ENCODE data around the gene FERMT3.

FERMT3 gene

DNA sequence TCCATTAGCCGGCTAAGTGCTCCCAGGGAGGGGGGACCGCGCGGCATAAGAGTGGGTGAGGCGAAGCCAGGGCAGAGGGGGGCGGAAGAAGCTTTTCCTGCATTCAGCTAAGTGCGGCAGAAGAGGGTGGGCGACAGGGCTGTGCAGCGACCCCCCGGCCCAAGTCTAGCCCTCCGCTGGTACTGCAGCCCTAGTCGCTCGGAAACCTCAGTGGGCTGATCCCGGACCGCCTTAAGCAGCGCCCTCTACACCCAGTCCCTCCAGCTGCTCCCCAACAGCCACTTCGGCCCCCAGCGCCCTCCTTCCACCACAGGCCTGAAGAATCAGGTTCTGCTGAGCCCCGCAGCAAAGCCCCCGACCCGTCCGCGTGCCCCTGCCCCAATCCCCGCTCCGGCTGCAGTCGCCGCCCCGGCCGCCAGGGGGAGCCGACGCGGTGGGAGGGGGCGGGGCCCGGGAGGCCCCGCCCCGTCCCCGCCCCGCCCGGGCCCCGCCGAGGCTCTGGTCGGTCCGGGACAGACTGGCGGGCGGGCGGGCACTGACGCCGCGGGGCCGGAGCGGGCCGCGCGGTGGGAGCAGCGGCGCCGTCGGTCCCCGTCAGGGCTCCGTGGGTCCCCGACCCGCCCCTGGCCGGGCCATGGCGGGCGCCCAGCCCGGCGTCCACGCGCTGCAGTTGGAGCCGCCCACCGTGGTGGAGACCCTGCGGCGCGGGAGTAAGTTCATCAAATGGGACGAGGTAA, 44.7 kb downstream of the FERMT3 start, which contains the start of gene PLCB3:
TSS of gene PLCB3 (plus strand) at position 515 of the 737 bp plus-strand sequence. CDS start at position 635, 120 bp downstream.
- DNase-seq: peak; percentile 63

DNA sequence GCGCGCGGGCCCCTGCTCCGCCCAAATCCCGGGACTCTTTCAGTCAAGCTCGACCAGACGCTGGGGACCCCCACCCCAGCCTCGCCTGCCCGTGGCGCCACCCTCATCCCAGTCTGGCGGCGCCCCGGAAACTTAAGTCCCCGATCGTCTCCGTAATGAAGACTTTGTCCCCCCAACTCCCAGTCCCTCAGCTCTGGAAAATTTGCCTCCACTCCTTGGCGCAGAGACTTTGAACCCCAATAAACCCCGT, 45.2 kb downstream of the FERMT3 start:
- DNase-seq: no peak

DNA sequence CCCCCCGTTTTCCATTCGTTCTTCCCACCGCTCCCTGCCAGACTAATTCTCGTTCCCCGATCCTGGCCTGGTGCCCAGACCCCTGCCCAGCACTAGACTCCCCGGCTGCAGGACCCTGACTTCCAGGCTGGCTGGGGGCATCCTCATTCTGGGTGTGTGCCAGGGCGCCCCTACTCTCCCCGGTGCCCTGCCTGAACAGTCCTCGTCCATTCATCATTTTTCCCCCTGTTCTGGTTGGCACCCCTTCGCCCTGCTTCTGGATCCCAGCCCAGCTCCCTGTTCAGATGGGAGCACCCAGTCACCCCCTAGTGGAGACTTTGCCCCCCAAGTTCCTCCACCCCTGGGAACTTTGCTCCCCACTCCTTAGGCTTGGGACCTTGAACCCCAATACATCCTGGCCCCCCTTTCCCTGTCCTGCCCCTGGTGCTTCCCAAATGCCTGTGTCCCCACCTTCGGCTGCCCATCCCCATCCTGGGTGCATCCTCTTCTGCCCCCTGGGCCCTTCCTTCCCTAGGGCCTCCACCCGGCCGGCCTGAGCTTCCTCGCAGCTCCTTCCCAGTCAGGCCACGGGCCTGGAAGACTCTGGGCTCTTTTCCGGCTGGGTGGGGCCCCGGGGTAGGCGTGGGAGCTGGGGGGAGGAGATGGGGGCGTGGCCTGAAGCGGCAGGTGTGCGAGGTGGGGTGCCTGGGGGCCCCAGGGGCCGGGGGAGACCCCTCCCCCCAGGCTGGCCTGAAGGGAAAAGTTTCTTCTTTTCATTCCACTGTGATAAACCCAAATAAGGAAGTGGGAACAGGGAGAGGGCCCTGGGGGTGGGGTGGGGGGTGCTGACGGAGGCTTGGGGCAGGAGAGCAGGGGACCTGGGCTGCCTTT, 45.7 kb downstream of the FERMT3 start:
- peak; percentile 61 for DNase-seq

DNA sequence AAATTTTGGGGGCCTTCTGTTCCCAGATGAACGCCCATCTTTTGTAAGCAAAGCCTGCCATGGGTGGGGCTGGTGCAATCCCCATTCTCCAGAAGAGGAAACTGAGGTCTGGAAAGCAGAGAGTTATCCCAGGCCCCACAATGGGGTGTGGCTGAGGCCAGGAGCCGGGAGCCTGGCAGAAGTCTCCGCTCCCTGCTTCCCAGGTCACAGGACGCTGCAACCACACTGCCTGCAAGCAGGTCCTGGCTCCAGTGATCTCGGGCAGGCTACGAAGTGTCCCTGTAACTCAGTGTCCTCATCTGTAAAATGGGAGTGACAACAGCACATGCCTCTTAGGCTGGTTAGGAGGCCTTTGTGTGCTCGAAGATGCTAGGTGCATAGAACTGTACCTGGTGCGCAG, 46.5 kb downstream of the FERMT3 start:
- no peak for DNase-seq

DNA sequence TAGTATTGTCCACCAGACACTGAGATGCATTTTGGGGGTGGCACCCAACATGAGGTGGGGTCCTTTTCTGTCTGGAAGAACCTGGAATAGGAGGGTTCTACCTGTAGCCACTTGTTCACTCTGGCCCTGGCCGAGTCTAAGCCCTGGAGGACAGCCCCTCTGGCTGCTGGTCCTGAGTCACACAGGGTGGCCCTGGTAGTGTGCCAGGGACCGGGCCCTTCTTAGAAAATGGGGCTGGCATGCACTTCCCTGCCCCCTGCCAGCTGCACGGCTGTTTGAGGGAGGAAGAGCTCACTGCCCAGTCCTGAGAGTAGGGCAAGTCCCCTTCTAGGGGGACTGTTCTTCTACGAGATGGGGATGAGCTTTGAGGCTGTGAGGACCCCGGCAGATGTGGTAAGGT, 47.0 kb downstream of the FERMT3 start:
- DNase-seq: peak; percentile 58

DNA sequence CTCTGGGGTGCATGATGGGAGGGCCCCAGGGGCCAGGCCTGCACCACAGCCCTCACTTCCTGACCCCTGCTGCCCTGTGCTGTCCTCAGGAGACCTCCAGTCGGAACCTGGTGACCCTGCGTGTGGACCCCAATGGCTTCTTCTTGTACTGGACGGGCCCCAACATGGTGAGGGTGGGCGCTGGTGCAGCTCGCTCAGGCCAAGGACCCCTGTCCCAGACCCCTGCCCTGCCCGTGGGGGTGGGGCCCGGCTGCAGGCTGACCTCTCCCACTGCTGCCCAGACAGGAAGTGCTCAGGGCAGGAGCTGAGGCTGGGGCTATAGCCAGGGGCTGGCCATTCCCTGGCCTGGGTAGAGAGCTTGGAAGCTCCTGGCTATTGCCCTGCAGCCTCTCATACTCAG, 47.8 kb downstream of the FERMT3 start:
- DNase-seq: no peak

DNA sequence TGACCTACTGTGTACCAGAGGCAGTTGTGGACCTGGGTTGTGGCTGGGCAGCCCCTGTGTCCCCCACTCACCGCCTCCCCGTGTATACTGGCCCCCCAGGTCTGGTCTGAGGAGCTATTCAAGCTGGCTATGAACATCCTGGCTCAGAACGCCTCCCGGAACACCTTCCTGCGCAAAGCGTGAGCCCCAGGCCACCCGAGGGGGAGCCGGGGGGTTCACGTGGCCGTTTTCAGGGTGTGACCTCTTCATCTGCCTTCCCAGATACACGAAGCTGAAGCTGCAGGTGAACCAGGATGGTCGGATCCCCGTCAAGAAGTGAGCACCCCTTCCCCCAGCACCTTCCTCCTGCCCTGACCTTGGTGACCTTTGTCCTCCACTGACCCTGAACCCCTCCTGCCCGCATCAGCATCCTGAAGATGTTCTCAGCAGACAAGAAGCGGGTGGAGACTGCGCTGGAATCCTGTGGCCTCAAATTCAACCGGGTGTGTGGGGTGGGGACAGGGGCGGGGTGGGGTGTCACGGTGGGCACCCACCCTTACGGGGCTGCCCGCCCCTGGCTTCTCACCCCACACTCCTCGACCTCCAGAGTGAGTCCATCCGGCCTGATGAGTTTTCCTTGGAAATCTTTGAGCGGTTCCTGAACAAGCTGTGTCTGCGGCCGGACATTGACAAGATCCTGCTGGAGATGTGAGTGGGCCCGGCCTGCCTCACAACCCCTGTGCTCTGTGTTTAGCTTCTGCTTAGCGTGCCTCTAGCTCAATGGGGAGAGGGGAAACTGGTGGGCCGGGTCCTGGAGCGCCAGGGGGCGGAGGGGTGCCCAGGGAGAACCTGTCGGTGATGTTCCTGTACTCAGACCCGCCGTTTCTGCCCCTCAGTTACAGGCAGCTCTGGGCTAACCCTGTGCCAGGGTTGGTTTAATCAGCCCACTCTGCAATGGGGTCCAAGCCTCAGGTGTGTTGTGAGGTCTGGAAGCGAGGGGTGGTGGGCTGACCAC, 48.9 kb downstream of the FERMT3 start:
- no peak for DNase-seq

DNA sequence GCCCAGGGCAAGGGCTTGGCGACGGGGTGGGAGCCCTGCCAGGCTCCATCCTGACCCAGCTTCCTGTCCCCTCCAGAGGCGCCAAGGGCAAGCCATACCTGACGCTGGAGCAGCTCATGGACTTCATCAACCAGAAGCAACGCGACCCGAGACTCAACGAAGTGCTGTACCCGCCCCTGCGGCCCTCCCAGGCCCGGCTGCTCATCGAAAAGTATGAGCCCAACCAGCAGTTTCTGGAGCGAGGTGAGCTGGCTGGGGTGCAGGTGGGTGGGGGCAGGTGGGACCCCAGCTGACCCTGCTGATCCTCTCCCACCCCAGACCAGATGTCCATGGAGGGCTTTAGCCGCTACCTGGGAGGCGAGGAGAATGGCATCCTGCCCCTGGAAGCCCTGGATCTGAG, 49.8 kb downstream of the FERMT3 start:
- DNase-seq: no peak

DNA sequence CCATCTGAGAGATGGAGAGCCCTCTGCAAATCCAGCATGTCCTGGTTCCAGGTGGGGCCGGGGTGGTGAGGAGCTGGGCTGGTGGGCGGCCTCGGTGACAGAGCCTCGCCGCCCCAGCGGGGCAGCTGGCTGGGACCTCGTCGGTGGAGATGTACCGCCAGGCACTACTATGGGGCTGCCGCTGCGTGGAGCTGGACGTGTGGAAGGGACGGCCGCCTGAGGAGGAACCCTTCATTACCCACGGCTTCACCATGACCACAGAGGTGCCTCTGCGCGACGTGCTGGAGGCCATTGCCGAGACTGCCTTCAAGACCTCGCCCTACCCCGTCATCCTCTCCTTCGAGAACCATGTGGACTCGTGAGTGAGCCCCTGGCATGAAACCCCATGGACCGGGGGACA, 51.8 kb downstream of the FERMT3 start:
- no peak for DNase-seq

DNA sequence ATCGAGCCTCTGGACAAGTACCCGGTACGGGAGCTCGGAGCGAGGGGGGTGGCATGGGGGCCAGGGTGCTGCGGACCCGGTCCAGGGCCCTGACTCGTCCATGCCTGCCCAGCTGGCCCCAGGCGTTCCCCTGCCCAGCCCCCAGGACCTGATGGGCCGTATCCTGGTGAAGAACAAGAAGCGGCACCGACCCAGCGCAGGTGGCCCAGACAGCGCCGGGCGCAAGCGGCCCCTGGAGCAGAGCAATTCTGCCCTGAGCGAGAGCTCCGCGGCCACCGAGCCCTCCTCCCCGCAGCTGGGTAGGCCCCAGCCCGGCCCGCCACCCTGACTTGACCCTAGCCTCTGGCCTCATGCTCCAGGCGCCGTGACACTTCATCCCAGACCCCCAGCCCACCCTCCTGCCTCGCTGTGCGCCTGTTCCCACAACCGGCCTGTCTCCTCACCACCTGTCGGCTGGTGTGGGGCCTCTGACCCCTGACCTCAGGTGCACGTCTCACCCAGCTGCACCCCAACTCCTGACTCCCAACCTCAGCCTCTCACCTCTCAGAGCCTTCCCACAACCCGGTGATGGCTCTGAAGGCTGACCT, 52.5 kb downstream of the FERMT3 start:
- DNase-seq: no peak

DNA sequence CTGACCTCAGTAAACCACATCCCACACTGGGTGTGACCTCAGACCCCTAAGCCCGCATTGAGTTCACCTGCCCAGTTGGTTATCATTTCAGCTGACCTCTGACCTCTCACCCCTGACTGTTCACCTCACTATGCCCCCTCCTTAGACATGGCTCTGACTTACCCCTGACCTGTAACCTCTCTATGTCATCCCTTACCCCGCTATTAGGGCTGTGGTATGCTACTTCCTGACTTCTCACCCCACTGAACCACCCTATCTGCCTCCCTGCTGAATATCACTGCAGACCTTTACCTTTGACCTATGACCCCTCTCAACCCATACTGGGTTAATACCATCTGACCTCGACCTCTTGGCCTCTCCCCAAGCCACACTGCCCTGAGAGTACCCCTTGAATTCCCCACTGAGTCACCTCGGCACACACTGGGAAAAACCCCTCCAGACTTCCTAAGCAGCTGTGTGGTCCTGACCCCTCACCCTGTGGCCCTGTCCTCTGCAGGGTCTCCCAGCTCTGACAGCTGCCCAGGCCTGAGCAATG, 53.1 kb downstream of the FERMT3 start:
- DNase-seq: no peak

DNA sequence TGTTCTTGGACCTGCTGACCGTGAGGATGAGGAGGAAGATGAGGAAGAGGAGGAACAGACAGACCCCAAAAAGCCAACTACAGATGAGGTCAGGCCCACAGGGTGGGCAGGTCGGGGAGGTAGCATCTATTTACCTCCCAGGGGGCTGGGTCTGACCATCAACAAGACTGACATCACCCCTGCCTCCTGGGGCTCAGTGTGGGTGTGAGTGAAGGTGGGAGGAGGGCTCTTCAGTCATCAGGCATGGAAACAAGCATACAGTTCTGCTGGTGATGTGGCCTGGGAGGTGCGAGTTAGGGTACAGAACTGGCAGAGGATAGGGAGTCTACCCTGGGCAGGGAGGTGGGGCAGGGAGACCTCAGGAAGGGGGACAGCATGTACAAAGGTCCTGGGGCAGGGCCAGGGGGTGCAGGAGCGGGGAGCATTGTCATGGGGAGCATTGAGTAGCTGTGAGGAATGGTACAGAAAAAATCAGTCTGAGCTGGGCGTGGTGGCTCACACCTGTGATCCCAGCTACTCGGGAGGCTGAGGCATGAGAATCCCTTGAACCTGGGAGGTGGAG, 53.7 kb downstream of the FERMT3 start:
- DNase-seq: no peak

DNA sequence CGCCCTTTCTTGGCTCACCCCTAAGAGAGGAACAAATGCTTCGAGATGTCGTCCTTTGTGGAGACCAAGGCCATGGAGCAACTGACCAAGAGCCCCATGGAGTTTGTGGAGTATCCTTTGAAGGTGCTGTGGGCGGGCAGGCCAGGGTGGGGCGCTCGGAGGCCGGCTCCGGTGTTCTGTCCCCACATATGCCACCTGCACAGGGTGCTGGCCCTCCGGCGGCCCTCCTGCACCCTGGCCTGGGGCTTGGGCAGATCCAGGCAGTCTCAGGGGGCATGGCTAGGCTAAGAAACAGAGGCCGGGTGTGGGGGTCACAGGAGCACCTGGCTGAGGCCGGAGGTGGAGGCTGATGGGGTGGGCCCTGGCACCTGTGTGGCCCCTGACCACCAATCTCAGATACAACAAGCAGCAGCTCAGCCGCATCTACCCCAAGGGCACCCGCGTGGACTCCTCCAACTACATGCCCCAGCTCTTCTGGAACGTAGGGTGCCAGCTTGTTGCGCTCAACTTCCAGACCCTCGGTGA, 55.1 kb downstream of the FERMT3 start:
- no peak for DNase-seq

DNA sequence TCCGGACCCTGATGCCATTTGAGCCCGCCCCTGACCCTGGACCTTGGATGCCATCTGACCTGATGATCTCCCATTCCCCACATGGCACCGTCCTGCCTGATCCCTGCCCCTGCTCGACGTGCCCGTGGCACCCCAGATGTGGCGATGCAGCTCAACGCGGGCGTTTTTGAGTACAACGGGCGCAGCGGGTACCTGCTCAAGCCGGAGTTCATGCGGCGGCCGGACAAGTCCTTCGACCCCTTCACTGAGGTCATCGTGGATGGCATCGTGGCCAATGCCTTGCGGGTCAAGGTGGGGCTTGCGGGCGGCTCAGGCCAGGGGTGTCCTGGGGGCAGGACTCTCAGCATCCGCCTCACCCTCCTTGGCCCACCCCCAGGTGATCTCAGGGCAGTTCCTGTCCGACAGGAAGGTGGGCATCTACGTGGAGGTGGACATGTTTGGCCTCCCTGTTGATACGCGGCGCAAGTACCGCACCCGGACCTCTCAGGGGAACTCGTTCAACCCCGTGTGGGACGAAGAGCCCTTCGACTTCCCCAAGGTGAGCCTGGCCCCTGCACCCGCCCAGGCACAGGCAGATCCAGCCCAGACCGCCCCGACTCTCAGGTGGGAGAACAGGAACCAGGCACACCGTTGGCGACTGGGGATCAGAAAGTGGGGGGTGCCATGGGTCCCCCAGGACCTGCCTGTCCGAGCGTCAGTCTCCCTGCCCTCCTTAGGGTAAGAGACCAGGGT, 55.9 kb downstream of the FERMT3 start:
- DNase-seq: no peak

DNA sequence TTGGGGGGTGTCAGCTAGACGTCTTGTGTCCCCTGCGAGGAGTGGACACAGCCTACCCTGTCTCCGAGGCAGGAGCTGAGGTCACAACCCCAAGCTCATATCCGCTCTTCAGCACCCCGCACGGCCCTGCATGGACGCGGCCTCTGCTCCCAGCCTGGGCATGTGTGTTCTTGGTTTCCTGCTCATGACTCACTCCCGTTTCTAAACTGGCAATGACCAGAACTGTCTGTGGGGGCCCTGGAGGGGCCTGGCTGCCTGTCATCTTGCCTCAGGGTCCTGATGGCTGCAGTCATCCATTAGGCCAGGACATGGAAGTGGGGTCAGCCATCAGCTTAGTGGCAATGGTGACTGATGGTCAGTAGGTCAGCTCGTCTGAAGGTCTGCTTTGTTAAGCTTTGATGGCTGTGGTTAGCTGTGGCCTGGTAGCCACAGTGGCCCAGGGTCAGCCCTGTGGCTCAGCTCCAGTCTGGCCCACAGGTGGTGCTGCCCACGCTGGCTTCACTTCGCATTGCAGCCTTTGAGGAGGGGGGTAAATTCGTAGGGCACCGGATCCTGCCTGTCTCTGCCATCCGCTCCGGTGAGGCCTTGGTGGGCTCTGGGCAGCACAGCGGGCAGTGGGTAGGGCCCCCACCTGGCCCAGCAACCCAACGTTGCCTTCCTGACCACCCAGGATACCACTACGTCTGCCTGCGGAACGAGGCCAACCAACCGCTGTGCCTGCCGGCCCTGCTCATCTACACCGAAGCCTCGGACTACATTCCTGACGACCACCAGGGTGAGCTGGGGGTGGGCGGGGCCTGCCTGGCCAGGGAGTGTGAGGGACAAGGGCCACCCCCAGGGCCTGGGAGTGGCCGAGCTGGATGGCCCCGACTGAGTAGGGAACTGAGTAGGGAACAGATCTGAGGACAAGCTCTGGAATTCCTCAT, 56.8 kb downstream of the FERMT3 start:
- no peak for DNase-seq

DNA sequence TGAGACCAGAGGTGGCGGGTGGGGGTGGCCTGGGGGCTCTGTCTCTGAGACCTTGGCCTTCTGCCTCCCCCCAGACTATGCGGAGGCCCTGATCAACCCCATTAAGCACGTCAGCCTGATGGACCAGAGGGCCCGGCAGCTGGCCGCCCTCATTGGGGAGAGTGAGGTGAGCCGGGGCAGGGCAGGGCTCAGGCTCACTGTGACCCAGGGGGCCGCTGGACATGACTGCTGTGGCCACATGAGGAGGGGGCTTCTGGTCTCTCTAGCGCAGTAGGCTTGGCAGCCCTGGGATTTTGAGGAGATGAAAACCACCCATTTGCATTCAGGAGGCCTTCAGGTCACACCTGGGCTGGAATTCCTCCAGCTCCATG, 57.4 kb downstream of the FERMT3 start:
- DNase-seq: no peak

DNA sequence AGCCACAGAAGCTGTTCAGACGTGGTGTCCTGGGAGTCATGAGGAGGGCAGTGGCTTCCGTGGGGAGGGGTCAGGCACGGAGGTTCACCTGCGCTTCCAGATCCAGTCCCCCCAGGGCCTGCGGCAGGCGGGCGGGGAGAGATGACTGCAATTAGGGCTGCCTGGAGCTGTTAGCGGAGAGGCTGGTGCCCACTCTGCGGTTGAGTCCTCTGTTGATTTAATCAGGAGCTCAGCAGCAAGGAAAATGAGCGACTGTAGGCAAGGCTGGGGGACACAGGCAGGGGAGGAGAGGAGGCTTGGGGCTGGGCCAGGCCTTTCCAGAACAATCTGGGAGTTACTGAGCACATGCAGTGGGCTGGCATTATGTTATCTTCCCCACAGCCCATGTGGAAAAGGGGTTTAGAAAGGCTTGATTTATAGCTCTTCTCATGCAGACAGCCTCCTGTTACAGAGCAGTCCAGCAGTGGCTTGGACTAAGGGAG, 57.9 kb downstream of the FERMT3 start:
- DNase-seq: no peak

DNA sequence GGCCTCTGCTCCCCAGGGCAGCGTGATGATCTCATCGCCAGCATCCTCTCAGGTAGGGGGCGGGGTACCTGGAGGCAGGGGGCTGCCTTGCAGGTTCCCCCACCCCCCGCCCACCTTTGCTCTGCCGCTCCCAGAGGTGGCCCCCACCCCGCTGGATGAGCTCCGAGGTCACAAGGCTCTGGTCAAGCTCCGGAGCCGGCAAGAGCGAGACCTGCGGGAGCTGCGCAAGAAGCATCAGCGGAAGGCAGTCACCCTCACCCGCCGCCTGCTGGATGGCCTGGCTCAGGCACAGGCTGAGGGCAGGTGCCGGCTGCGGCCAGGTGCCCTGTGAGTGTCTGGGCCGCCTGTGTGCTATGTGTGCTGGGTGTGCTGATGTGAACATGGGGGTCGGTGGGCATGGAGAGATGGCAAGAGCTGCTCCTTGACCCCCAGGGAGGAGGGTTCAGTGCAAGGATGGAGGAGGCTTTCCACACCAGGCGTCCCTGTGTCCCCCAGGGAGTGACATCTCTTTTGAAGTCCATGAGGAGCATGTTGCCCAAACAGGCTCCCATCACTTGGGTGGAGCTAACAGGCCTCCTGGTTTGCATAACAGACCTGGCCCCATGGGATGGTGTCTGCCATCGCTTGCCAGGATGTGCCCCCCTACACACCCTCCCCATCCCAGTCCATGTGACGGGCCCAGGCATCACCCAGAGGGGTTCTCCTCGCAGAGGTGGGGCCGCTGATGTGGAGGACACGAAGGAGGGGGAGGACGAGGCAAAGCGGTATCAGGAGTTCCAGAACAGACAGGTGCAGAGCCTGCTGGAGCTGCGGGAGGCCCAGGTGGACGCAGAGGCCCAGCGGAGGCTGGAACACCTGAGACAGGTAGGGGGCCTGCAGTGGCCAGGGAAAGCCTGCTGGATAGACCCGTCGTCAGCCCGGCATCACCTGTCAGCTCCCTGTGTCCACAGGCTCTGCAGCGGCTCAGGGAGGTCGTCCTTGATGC, 58.9 kb downstream of the FERMT3 start:
- no peak for DNase-seq

DNA sequence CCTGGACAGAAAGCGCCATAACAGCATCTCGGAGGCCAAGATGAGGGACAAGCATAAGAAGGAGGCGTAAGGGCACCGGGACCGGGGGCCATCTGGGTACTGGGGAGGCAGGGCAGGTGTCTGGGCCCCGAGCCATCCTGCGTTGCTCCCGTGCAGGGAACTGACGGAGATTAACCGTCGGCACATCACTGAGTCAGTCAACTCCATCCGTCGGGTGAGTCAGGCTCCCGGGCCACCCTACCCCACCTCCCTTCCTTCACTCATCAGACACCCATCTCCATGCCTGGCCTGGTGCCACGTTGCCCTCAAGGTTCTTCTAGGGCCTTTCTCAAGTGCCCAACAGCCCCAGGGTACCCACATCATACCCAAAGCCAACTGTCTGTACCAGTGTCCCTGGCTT, 59.8 kb downstream of the FERMT3 start:
- DNase-seq: no peak
